Muscle layer of duodenum (tissue), 2 donors: ENCODE measurements around the gene KRT3.
"Not testable (repeated sequence)": the region's sequence is repeated elsewhere in the genome, so short reads cannot be mapped to it uniquely, and the experiment has no call there.

ENCODE experiments used
- H3K27ac ChIP-seq: one replicate; pipeline ENCODE4 v1.7.0; 2013; ENCODE audit warnings: mild to moderate bottlenecking, low read length
- H3K27me3 ChIP-seq: one replicate; pipeline ENCODE4 v1.7.0; 2013; ENCODE audit warnings: low read depth, mild to moderate bottlenecking, control low read depth, low read length
- H3K36me3 ChIP-seq, 2 donors: one replicate each; pipeline ENCODE4 v1.7.0; 2013; ENCODE audit warnings: low read length in 2 of 2, control low read depth in 1 of 2, mild to moderate bottlenecking in 1 of 2; ENCODE audit not compliant: insufficient read depth in 2 of 2, control insufficient read depth in 1 of 2
- H3K4me1 ChIP-seq, 2 donors: one replicate each; pipeline ENCODE4 v1.7.0; 2013; ENCODE audit warnings: low read length in 2 of 2, mild to moderate bottlenecking in 2 of 2, control low read depth in 1 of 2, moderate library complexity in 1 of 2; ENCODE audit not compliant: insufficient read depth in 2 of 2, control insufficient read depth in 1 of 2
- H3K4me3 ChIP-seq, 2 donors: one replicate each; pipeline ENCODE4 v1.7.0; 2013; ENCODE audit warnings: low read length in 2 of 2, low read depth in 1 of 2, mild to moderate bottlenecking in 1 of 2
- H3K9me3 ChIP-seq, 2 donors: one replicate each; pipeline ENCODE4 v1.7.0; 2013; ENCODE audit warnings: low read length in 2 of 2, control low read depth in 1 of 2, mild to moderate bottlenecking in 1 of 2; ENCODE audit not compliant: control insufficient read depth in 1 of 2
- donor health status: healthy.

The KRT3 gene

DNA sequence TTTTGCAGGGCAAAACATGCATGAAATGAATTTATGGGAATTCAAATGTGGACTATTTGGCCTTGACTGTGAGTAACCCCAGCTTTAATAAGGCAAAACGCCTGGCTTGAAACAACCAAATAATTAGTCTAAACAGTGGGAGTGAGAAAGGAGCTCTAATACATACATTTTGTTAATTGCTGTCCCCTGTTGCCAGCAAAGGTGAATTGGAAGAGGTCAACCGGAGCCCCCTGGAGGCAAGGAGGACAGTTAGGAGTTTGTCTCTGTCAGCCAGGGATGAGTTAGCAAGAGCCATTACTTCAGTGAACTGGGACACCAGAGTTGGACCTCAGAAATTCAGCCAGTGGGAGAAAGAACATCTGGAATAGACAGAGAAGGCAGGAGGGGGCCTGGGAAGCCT lies 36.2 kb downstream of the KRT3 start:
- no peak overlapping the region for H3K27ac ChIP-seq
- no peak overlapping the region for H3K4me3 ChIP-seq
- no peaks in the 10 kb centered on the region for H3K4me1 ChIP-seq
- no peaks in the 10 kb centered on the region for H3K27me3 ChIP-seq
- peaks cover 5 to 15% of the 10 kb centered on the region in 2 donors for H3K9me3 ChIP-seq
- no peaks in the 10 kb centered on the region for H3K36me3 ChIP-seq

DNA sequence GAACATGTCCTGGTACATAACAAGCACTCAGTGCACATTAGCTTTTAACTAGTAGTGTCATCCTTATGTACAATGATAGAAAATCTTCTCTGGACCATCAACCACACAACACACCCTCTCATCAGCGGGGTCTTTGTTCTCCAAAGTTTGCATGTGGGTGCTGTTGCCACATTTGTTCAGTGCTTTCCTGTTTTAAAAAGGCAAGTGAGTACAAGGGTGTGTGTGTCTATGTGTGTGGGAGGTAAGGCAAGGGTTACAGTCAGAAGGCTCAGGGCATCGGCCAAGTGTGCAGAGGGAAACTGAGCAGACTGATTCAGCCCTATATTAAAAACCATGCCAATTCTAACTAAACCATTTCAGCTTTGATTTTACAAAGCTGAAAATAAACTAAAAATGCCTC lies 36.7 kb downstream of the KRT3 start:
- no peaks in the 10 kb centered on the region for H3K4me1 ChIP-seq
- H3K27me3 ChIP-seq, result no peaks in the 10 kb centered on the region
- H3K36me3 ChIP-seq, result no peaks in the 10 kb centered on the region
- H3K27ac ChIP-seq, result no peak overlapping the region
- peaks cover 5 to 15% of the 10 kb centered on the region in 2 donors for H3K9me3 ChIP-seq
- no peak overlapping the region for H3K4me3 ChIP-seq

DNA sequence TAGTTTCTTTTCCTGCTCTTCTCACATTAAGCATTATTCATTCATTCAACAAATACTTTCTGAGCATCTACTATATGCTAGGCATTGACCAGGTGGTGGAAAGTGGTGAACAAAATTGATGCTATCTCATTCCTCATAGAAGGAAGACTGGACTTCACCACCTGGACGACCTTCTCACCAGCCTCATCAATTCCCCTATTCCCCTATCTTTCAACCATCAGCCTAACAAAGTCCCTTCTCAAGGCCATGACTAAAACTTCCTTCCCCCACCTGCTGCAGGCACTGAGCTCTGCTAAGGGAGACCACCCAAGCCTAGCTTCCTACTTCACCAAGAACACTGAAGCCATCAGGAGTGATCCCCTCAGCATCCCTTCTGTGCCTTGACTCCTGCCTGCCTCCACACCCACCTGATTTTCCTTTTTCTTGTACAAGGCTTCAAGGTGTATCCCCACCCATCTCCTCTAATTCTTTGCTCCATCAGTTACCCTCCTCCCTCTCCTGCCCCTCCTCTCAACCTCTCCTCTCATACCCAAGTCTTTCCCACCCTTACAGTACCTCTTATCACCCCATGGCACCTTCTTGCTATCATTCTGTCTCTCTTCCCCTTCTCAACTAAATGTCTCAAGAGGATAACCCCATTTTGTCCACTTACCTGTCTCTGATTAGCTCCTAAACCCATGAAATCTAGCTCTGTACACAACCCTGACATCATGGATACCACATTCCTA lies 38.3 kb downstream of the KRT3 start:
- no peaks in the 10 kb centered on the region for H3K4me1 ChIP-seq
- no peaks in the 10 kb centered on the region for H3K36me3 ChIP-seq
- H3K27me3 ChIP-seq, result no peaks in the 10 kb centered on the region
- H3K4me3 ChIP-seq, result no peak overlapping the region
- H3K9me3 ChIP-seq, result peaks cover 5 to 15% of the 10 kb centered on the region in 2 donors
- H3K27ac ChIP-seq, result no peak overlapping the region

DNA sequence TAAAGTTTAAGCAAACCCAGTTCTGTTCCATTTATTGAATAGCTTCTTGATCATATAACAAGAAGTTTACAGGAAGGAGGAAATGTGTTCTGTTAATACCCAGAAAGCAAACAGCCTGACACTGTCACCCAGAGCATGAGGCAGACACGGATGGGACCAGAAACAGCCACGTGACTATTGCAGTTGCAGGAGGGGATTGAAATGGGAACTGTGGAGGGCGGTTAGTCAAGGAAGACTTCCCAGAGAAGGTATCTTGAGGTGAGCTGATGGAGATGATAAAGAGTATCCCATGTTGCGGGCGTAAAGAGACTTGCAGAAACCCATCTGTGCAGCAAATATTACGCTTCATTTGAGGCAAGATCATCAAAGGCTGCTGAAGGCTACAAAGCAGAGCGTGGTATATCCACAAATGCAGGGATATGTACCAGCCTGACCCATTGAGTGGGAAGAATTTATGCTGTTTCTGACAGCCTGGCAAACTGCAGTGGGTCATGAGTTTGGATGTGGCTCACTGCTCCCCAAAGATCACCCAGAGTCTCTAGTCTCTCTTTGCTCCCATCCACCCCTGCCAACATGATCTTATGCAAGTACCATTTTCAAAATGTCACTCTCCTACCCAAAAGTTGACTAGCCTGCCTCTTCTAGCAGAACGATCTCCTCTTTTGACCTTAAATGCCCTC lies 39.5 kb downstream of the KRT3 start:
- no peak overlapping the region for H3K27ac ChIP-seq
- no peaks in the 10 kb centered on the region for H3K27me3 ChIP-seq
- H3K4me1 ChIP-seq, result no peaks in the 10 kb centered on the region
- H3K4me3 ChIP-seq, result no peak overlapping the region
- H3K36me3 ChIP-seq, result no peaks in the 10 kb centered on the region
- peaks cover 5 to 14% of the 10 kb centered on the region in 2 donors for H3K9me3 ChIP-seq

DNA sequence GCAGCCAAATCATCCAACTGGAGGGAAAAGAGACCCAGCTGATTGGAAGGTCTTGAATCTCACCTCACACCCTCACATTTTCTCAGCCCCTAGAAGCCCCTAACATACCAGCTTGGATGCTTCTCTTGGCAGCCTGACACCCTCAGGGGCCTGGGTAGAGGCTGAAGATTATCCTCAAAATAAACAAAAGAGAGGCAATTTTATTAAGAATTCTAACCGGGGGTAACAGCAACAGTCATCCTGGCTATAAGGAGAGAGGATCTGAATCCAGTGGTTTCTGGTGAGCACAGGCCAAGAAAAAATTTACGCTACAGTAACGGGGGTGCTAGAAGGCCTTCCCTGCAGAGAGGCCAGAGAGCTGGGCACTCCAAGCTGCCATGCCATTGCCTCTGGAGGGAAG lies 40.4 kb downstream of the KRT3 start:
- Histone ChIP-seq H3K9me3 (peaks cover 5% of the 10 kb centered on the region in 2 donors), H3K27me3 (no peaks in the 10 kb centered on the region)

DNA sequence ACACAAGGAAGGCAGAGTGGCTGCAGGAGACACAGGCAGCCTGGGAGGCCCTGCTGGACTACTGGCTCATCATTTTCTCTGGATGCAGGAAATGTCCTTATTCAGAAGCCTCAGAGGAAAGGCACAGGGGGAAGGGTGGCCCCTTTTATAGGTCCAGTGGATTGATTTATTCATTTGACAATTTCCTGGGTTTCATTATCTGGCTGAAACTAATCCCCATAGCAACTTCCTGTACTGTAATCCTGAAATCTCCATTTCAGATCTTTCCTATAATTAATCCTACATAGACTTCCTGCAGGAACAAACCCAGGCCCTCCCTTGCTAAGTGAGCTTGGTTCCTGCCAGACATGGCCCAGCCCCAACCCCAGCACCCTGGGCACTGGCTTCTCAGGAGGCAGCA lies 41.8 kb downstream of the KRT3 start:
- Histone ChIP-seq H3K9me3 (peaks cover 0 to 5% of the 10 kb centered on the region in 2 donors), H3K4me1 (no peaks in the 10 kb centered on the region), H3K27me3 (no peaks in the 10 kb centered on the region), H3K4me3 (no peak overlapping the region), H3K36me3 (no peaks in the 10 kb centered on the region), H3K27ac (no peak overlapping the region)

More for the DNA sequence above, 40.4 kb downstream of the KRT3 start:
- no peak overlapping the region for H3K4me3 ChIP-seq
- no peaks in the 10 kb centered on the region for H3K36me3 ChIP-seq
- no peak overlapping the region for H3K27ac ChIP-seq
- no peaks in the 10 kb centered on the region for H3K4me1 ChIP-seq

DNA sequence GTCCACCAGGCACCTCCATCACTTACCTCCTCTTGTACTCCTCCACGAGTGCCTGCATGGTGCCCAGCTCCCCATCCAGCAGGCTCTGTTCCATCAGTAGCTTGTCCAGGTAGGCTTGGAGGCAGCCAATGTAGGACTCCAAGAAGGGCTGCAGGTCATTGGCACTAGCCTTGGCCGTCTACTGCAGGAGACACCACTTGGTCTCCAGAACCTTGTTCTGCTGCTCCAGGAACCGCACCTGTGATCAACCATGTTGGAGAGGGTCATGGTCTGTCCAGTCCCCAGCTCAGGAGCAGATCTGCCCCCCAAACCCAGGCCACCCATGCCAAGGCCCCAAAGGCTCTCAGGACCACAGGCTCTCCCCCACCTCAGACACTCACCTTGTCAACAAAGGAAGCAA lies 42.6 kb downstream of the KRT3 start:
- Histone ChIP-seq H3K4me1 (no peaks in the 10 kb centered on the region), H3K27ac (no peak overlapping the region), H3K27me3 (no peaks in the 10 kb centered on the region), H3K9me3 (peaks cover 0 to 5% of the 10 kb centered on the region in 2 donors), H3K36me3 (no peaks in the 10 kb centered on the region), H3K4me3 (no peak overlapping the region)

DNA sequence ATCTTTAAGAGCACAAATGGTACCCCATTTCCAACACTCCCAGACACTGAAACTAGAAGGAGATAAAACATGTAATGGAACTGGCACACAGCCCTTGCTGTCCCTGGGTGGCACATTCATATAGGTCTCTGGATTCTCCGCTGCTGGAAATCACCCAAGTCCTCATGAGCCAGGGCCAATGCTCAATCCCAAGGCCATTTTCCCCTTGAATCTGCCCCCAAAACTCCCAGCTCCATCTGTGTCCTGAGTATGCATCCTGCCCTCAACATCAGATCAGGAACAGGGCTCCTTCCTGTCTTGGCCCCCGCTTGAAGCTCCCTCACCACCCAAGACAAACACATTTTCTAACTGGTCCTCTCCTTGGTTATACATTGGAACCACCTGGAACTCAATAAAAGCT lies 43.4 kb downstream of the KRT3 start:
- Histone ChIP-seq H3K27me3 (no peaks in the 10 kb centered on the region), H3K27ac (no peak overlapping the region), H3K36me3 (no peaks in the 10 kb centered on the region)

DNA sequence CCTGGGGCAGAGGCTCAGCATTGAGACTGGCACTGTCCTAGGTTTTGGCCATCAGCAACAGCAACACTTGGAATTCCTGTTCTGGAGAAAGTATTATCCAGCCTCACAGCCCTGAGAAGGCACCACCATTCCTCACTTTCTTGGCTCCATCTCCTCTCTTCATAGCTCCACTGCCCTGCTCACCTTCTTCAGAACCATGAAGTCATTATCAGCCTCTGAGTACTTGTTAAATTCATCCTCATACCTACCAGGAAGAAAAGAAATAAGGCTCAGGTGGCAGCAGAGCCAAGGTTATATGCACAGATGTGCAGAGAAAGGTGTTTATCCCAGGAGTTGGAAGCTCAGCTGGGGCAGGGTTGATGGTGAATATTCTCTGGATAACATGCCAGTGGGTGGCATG lies 44.1 kb downstream of the KRT3 start:
- Histone ChIP-seq H3K27me3 (no peaks in the 10 kb centered on the region), H3K4me3 (no peak overlapping the region), H3K27ac (no peak overlapping the region), H3K36me3 (no peaks in the 10 kb centered on the region), H3K9me3 (no peaks in the 10 kb centered on the region), H3K4me1 (no peaks in the 10 kb centered on the region)

More for the DNA sequence above, 43.4 kb downstream of the KRT3 start:
- Histone ChIP-seq H3K4me1 (no peaks in the 10 kb centered on the region), H3K9me3 (no peaks in the 10 kb centered on the region), H3K4me3 (no peak overlapping the region)

DNA sequence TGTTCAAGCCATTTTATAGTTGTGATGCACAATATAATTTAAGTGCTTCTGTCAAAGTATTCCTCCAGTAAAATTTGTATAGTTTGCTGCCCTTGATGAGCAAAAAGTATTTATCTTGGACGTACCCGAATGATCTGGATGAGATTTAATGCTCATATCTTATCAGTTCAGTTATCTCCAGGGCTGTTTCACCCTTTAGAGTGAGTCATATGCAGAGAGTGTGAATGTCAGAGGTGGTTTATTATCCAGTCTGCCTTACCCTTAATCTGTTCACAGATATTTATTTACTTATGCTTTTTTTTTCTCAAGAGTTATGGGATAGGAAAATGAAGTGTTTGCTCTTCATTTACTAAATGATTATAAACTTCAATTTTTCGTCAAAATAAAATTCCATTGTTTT lies 45.4 kb downstream of the KRT3 start:
- not testable (repeated sequence) for H3K36me3 ChIP-seq, H3K27me3 ChIP-seq, H3K4me1 ChIP-seq

DNA sequence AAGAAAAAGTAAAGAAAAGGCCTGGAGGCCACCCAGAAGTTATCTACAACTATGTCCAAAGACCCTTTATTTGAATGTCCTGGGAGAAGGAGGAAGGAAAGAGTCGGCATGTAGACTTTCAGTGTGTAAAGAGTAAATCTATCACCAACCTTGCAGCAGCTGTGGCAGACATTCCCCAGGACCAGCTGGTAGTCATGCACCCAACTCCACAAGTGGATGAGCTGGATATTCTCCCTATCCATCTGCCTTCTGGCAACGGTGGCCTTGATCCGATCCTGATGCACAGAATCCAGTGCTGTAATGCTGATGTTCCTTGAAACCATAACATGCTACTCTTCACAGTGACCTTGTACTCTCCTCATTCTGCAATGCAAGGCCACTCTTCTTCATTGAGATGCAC lies 46.1 kb downstream of the KRT3 start:
- no peaks in the 10 kb centered on the region for H3K36me3 ChIP-seq
- no peaks in the 10 kb centered on the region for H3K27me3 ChIP-seq
- no peaks in the 10 kb centered on the region for H3K9me3 ChIP-seq
- H3K4me1 ChIP-seq, result no peaks in the 10 kb centered on the region
- H3K4me3 ChIP-seq, result no peak overlapping the region
- H3K27ac ChIP-seq, result no peak overlapping the region

More for the DNA sequence above, 45.4 kb downstream of the KRT3 start:
- H3K27ac ChIP-seq, H3K4me3 ChIP-seq, H3K9me3 ChIP-seq: not testable (repeated sequence)

DNA sequence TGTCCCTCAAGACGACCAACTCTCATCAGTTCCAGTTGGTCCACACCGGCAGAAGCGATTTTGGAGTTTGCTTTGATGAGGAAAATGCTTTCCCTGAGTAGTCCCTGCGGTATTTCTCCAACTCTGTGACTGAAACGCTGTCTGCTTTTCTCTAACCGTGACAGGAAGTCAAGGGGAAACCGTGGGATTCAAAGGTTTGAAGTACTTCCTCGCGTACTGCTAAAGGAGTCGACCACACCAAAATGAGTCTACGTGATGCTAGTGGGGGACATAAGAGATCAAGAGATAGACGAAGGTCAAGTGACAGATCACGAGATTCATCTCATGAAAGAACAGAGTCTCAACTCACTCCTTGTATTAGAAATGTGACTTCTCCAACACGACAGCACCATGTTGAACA lies 47.3 kb downstream of the KRT3 start:
- no peaks in the 10 kb centered on the region for H3K36me3 ChIP-seq
- no peak overlapping the region for H3K27ac ChIP-seq
- no peaks in the 10 kb centered on the region for H3K9me3 ChIP-seq
- H3K4me1 ChIP-seq, result no peaks in the 10 kb centered on the region
- no peaks in the 10 kb centered on the region for H3K27me3 ChIP-seq
- H3K4me3 ChIP-seq, result no peak overlapping the region
